Measurements from ENCODE around the gene AFAP1L1.
A peak's percentile ranks its signal among the peaks of the same experiment; 100 is the strongest.

AFAP1L1 gene

DNA sequence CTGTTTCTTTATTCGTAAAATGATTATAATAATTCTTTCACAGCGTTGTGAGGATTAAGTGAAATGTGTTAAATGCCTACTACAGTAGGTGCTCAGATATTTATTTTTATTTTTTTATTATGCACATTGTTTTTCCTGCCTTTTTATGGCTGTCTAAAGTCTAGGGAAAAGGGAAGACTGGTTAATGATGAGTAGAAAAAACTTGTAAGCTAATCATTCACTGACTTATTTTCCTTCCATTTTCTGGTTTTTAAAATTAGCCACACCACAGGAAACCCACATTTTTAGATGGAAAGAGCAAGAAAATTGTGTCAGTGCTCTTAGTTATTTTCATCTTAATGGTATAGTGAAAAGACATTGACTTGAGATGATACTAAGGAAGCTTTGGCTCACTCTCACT, 82.3 kb downstream of the AFAP1L1 start:
- no peak for DNase-seq

- peak in 1 of 5 donors; percentile 20 for DNase-seq
Measured at GRCh38 chr5:149355688-149356087, 84.0 kb downstream of the AFAP1L1 start.

DNA sequence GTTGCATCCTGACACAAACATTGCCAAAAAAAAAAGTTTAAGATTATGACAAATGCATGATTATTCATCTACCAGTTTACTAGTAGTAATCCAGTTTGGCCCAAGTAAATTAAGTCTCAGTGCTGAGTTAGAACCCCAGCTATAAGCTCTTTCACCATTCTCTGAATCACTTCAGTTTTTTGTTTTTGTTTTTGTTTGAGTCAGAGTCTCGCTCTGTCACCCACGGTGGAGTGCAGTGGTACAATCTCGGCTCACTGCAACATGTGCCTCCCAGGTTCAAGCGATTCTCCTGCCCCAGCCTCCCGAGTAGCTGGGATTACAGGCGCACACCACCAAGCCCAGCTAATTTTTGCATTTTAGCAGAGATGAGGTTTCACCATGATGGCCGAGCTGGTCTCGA, 84.7 kb downstream of the AFAP1L1 start:
- DNase-seq, result peak in 1 of 5 donors; percentile 37

DNA sequence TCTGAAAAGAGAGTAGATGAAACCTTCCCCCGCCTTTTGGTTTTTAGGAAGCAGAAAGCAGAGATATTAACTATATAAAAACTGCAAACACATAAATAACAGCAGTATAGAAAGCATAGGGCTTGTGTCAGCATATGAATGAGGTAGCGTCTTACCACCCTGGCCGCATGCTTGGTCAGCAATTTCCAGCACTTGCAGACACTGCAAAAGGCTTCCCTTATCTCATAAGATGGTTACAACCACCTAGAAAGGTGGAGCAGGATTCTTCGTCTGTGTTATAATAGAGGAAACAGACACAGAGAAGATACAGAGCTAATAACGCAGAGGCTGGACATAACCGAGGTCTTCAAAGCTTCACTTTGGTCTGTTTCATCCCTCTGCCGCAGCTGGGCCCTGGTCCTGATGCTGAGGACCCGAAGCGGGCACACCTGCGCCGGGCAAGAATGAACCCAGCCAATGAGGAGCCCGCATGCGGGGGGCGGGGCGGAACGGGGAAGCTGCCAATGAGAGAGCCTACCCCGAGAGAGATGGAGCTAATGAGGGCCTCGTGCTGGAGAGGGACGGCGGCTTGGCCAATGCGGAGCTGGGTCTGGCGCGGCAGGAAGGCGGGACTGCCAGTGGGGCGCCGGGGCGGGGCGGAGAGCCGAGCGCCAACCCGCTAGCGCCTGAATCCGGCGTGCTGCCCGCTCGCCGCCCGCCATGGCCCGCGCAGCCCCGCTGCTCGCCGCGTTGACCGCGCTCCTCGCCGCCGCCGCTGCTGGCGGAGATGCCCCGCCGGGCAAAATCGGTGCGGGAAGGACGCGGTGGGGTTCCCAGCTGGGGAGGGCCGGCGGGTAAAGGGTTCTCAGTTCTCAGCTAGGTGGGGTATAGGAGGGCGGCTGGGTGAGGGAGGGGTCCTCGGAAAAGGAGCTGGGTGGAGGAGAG, 86.0 kb downstream of the AFAP1L1 start, which contains the start of gene PCYOX1L:
Gene PCYOX1L (plus strand): TSS at position 677 of the 924 bp plus-strand sequence. CDS start 23 bp downstream, at position 700.
- DNase-seq, result peak; percentile 89 to 97 (median 96)

- peak in 4 of 5 donors; percentile 18 to 37 (median 20) for DNase-seq
Measured at GRCh38 chr5:149358294-149358651, 86.6 kb downstream of the AFAP1L1 start.

- DNase-seq, result no peak
Measured at GRCh38 chr5:149358868-149359495, 87.3 kb downstream of the AFAP1L1 start.

DNA sequence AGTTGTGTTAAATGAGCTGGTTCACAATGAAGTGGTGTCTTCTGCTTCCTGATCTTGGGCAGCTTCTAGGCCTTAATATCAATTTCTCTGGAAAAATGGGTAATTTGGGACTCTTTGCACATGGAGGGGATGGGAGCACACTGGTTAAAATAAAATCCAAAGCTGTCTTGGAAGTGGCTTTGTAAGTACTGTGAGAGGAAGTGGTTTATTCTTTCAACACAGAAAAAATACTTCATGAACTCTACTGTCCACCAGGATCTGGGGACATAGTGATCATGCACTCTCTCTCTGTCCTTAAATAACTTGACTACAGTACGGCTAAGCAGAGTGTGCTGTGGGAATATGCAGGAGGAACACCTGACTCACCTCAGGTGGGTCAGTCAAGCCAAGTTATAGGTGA, 88.6 kb downstream of the AFAP1L1 start:
- DNase-seq, result no peak

DNA sequence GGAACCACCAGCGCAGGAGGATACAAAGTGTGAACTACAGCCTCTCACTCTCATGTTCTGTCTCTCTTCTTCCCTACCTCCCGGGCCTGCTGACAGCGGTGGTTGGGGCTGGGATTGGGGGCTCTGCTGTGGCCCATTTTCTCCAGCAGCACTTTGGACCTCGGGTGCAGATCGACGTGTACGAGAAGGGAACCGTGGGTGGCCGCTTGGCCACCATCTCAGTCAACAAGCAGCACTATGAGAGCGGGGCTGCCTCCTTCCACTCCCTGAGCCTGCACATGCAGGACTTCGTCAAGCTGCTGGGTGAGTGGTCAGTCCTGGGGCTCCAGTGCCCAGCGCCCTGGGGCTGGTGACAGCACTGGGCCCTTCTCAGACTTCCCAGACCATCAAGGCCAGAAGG, 90.9 kb downstream of the AFAP1L1 start:
- no peak for DNase-seq

DNA sequence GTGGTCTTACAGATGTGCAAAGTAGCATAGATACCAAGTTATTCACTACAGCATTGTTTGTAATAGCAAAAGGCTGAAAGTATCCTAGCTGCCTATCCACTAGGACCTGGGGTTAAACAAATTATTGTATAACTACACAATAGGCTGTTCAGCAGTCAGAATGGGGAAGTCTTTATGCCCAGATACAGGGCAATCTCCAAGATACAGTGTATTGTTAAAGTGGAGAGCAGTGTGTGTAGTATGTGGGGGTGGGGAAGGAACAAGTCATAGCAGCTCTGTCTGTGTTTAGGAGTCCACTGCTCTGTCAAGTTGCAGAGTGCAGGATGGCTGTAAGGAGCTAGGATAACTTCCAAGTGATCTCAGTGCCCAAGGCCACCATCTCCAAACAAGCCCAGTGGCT, 91.7 kb downstream of the AFAP1L1 start:
- DNase-seq, result no peak

DNA sequence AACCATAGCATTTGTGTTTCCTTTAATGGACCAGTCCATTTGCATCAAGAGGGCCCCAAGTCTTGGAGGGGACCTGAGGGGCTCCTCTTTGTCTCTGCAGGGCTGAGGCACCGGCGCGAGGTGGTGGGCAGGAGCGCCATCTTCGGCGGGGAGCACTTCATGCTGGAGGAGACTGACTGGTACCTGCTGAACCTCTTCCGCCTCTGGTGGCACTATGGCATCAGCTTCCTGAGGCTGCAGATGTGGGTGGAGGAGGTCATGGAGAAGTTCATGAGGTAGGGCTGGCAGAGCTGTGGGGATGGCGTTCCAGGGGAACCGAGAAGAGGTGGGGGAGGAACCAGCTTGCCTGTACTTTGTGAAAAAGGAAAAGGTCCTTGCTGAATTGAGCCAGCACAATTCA, 92.3 kb downstream of the AFAP1L1 start:
- DNase-seq, result no peak

DNA sequence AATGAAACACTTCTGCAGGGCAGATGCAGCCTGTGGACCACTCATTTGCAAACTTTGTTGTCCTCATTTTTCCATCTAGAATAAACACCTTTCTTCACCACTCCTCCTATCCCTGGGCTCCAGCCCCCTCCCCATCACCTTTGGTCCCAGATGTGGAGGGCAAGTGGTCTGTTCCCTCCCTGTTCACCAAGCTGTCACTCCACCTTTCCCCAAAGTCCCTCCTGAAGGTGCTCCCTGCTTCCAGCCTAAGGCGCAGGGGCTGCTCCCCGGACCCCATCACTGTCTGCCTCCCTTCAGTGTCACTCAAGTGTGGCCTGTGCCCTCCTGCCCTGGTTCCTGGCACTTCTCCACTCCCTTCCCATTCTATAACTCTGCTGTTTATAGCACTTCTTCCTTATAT, 93.1 kb downstream of the AFAP1L1 start:
- no peak for DNase-seq

- no peak for DNase-seq
Measured at GRCh38 chr5:149365418-149365817, 93.8 kb downstream of the AFAP1L1 start.

DNA sequence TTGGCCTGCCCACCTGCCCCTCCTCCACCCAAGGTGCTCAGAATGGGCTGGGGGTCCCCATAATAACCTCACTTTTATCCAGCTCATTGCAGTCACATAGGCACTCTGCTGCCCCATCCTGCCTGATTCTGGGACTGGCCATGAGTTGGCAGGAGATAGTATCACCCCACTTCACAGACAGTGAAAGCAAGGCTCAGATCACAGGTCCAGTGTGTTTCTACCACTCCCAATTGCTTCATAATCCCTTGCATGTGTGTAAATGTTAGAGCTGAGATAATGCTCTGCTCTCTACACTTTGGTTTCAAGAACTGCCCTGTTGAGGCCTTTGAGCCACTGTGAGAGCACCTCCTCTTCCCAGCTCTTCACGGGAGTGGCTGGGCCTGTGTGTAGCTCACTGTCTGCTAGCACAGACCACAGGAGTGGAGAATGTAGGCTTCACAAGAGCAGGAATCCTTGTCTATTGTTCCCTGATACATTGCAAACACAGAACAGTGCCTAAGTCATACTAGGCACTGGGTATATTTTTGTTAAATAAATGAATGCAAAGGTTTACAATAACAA, 94.6 kb downstream of the AFAP1L1 start:
- no peak for DNase-seq

- peak in 4 of 5 donors; percentile 26 to 45 (median 36) for DNase-seq
Measured at GRCh38 chr5:149367249-149367971, 95.8 kb downstream of the AFAP1L1 start.

GRCh38 chr5:149367972-149368645, 96.5 kb downstream of the AFAP1L1 start:
- no peak for DNase-seq

GRCh38 chr5:149370878-149371277, 99.2 kb downstream of the AFAP1L1 start:
- DNase-seq, result no peak

DNA sequence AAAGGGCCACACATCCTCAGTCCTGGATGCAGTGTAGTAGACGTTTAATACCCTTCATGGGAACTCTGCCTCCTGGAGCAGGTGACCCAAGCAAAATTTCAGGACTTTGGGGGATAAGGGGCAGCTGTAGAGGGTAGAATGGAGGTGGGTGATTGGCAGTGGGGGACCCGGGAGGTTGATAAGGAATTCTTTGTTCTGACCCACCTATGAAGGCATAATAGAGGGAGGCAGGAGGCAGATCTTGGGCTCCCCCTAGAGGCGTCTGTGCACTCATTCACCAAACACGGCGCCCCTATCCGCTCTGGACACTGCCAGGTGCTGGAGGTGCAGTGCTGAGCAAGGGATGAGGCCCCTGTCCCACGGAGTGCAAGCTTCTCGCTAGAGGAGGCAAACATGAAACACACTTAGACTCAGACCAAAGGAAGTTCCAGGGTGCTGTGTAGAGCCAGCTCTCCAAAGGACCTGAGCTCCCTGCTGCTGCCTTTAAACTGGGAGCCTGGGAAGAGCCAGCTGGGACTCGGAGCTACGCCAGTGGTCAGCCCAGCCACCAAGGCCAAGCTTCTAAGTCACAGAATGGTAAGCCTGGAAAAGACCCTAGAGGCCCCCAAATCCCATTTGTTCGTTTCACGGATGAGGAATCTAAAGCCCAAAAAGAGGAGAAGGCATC, 99.8 kb downstream of the AFAP1L1 start:
- peak; percentile 33 to 63 (median 61) for DNase-seq

DNA sequence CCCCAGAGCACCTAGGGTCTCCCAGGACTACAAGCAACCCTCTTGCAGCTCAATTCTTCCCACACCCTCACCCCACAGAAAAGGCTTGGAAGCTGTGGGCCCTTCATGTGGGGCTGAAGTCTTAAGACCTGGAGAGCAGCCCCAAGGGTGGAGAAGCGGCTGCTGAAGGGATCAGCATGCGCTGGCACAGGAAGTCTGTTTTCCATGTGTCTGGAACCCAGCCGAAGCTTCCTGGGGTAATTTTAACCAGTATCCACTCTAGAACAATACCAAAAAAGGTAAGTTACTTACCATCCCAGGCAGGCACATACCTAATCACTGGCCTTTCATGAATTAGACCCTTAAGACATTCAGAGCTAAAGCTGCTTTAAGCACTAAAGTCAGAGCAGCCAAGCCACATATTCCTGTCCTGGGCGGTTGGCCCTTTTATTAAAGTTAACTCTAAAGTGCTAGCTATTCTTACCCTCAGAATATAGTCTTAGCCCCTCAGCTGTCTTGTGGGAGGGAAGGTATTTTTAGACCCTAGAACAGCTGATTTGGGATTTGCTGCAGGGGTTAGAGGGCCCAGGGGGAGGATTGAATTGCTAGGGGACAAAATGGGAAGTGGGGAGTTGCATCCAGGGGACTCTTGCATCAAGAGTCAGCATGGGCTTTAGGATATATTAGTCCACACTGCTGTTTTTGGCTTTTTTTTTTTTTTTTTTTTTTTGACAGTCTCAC, 100.6 kb downstream of the AFAP1L1 start:
- no peak for DNase-seq

DNA sequence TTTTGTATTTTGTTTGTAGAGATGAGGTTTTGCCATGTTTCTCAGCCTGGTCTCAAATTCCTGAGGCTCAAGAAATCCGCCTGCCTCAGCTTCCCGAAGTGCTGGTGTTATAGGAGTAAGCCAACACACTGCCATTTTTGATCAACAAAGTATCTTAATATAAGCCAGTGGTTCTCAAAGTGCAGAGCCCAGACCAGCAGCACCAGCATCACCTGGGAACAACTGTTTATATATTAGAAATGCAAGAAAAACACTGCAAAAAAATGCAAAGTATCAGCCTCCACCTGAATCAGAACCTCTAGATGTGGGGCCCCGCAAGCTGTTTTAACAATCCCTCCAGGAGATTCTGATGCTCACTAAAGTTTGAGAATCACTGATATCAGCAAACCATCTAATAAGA, 101.3 kb downstream of the AFAP1L1 start:
- DNase-seq, result no peak

DNA sequence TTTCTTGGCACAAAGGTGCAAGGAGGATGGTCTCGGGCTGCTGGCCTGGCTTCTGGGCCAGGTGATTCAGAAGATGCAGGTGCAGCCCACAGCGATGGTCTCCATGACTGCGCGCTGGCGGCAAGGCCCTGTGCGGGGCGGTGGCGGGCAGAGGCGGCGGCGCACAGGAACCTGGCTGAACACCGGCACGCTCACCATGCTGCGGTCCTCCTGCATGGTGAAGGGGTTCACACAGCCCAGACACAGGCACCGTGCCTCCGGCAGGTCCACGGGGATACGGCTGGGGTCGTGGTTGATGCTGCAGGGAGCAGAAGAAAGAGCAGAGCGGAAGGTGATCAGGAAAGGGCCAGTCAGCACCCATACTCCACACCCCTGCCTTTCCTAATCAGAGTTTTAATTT, 102.6 kb downstream of the AFAP1L1 start:
- DNase-seq, result no peak

- no peak for DNase-seq
Measured at GRCh38 chr5:149374801-149375200, 103.1 kb downstream of the AFAP1L1 start.
